Suppressor macrophage treated with lipopolysaccharide for 1 hour (primary cell): Measurements from ENCODE around the gene LANCL1.

Experiments
- DNase-seq, 3 donors: peaks; one replicate each; pipeline ENCODE4 v3.0.0-alpha.2; 2020 to 2022

LANCL1 gene

DNA sequence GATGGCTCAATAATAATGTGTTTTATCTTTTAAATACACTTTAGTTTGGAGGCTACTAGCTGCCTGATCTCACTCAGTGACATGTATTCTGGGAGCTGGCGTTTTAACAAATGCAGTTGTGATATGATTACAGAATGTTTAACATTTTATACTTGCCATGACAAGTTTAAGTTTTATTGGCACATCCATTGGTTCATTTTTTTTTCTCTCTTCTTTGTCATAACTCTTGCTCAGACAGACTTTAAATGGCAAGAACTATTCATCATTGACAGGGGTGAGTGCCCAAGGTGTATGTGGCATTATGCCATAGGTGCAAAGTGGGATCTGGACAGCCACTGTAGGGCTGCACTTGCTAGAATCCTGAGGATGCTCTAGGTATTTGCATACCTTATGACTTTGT is 89.5 kb downstream of the LANCL1 start:
- no peak for DNase-seq
